ENCODE results near the gene BAZ2A. TPM values are rescaled to one million over a fixed set of nuclear protein-coding genes. Genes with fewer than 3 reads are reported as not detected.
A peak's percentile ranks its signal among the peaks of the same experiment; 100 is the strongest.
"Not testable (repeated sequence)": the region's sequence is repeated elsewhere in the genome, so short reads cannot be mapped to it uniquely, and the experiment has no call there.

The BAZ2A gene
- total RNA-seq, 2 donors from 2014 or later = 38.6 to 42.7 TPM

DNA sequence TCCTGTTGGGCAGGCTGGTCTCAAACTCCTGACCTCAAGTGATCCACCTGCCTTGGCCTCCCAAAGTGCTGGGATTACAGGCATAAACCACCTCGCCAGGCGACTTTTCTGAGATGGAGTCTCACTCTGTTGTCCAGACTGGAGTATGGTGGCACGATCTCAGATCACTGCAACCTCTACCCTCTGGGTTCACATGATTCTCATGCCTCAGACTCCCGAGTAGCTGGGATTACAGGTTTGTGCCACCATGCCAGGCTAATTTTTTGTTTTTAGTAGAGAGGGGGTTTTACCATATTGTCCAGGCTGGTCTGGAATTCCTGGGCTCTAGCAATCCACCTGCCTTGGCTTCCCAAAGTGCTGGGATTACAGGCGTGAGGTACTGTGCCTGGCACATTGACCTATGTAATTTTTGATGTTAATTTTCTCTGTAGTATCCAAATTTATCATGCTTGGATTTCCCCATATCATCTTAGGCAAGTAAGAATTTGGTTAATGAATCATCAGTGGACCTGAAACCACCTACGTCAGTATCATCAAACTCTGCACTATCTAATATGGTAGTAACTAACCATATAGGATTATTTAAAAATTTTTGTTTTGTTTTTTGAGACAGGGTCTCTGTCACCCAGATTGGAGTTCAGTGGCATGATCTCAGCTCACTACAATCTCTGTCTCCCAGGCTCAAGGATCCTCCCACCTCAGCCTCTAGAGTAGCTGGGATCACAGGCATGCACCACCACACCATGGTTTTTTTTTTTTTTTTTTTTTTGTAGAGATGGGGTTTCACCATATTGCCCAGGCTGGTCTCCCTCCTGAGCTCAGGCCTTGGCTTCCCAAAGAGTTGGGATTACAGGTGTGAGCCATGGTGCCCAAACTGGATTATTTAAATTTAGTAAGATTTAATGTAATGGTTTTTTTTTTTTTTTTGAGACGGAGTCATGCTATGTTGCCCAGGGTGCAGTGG is 27.6 kb upstream of the BAZ2A start:
- peaks cover 2% of the 10 kb centered on the region for H3K36me3 ChIP-seq
- TF ChIP-seq, protein P1, sequence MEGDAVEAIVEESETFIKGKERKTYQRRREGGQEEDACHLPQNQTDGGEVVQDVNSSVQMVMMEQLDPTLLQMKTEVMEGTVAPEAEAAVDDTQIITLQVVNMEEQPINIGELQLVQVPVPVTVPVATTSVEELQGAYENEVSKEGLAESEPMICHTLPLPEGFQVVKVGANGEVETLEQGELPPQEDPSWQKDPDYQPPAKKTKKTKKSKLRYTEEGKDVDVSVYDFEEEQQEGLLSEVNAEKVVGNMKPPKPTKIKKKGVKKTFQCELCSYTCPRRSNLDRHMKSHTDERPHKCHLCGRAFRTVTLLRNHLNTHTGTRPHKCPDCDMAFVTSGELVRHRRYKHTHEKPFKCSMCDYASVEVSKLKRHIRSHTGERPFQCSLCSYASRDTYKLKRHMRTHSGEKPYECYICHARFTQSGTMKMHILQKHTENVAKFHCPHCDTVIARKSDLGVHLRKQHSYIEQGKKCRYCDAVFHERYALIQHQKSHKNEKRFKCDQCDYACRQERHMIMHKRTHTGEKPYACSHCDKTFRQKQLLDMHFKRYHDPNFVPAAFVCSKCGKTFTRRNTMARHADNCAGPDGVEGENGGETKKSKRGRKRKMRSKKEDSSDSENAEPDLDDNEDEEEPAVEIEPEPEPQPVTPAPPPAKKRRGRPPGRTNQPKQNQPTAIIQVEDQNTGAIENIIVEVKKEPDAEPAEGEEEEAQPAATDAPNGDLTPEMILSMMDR (IDR thresholded peaks at IDR 0.05) = no peak
- H3K4me3 ChIP-seq = no peak overlapping the region
- H3K4me1 ChIP-seq = no peaks in the 10 kb centered on the region
- H3K9me3 ChIP-seq = peaks cover 0 to 9% of the 10 kb centered on the region in 2 donors
- no peaks in the 10 kb centered on the region for H3K27me3 ChIP-seq
- no peak overlapping the region for H3K27ac ChIP-seq
- no peak for DNase-seq (ENCODE audit: low spot score)

GRCh38 chr12:56653781-56654180 is 23.7 kb upstream of the BAZ2A start:
- not testable (repeated sequence) for H3K9me3 ChIP-seq; H3K36me3 ChIP-seq; H3K4me1 ChIP-seq; H3K27me3 ChIP-seq; H3K27ac ChIP-seq; H3K4me3 ChIP-seq; DNase-seq (ENCODE audit: low spot score)

GRCh38 chr12:56648023-56648422 is 17.9 kb upstream of the BAZ2A start:
- not testable (repeated sequence) for H3K27ac ChIP-seq; H3K4me3 ChIP-seq; H3K9me3 ChIP-seq; H3K27me3 ChIP-seq; DNase-seq (ENCODE audit: low spot score)
- H3K4me1 ChIP-seq = peaks cover 0 to 23% of the 10 kb centered on the region in 2 donors
- H3K36me3 ChIP-seq = peaks cover 18% of the 10 kb centered on the region

DNA sequence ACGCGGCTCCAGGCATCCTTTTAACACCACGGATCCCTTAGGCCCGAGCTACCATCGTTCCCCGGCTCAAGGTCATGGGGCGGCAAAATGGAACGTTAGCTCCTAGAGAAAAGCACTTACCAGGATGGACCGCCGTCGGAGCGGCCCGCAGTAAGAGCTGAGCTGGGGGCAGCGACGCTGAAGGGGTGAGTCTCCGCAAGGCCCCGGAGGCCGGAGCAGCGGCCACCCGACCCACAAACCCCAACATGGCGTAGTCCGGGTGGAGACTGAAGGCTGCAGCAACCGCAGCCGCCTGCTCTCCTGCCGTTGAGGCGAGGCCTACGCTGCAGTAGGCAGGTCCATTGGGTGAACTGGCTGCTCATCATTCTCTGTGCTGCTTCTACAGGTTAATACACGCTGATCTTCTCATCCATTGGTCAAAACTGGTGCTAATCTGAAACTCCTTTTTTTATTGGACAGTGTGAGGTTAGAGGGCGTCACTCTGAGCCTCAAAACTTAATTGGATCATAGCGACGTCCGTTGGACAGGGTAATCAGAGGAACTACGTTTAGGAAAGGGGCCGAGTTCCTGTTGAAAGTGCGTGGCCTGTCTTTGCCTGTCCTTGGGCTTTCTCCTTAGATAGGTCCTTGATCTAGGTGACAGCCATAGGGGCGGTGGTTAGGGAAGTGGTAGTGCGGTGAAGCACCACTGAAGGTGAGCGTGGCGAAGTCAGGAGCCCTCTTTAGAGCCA is 15.8 kb upstream of the BAZ2A start, which contains the start of gene ATP5F1B:
Gene ATP5F1B (minus strand): TSS at position 268 of the 730 bp plus-strand sequence. CDS start 21 bp downstream, at position 247.
- peaks cover 0 to 31% of the 10 kb centered on the region in 2 donors for H3K4me1 ChIP-seq
- TF ChIP-seq, protein P1 (IDR thresholded peaks at IDR 0.05) = no peak
- peak; percentile 98 for DNase-seq (ENCODE audit: low spot score)
- H3K27ac ChIP-seq = peak within 1 kb of the TSS; percentile 94 to 97
- peak within 1 kb of the TSS; percentile 93 to 100 for H3K4me3 ChIP-seq
- no peaks in the 10 kb centered on the region for H3K27me3 ChIP-seq
- H3K36me3 ChIP-seq = peaks cover 39% of the 10 kb centered on the region
- H3K9me3 ChIP-seq = no peaks in the 10 kb centered on the region

DNA sequence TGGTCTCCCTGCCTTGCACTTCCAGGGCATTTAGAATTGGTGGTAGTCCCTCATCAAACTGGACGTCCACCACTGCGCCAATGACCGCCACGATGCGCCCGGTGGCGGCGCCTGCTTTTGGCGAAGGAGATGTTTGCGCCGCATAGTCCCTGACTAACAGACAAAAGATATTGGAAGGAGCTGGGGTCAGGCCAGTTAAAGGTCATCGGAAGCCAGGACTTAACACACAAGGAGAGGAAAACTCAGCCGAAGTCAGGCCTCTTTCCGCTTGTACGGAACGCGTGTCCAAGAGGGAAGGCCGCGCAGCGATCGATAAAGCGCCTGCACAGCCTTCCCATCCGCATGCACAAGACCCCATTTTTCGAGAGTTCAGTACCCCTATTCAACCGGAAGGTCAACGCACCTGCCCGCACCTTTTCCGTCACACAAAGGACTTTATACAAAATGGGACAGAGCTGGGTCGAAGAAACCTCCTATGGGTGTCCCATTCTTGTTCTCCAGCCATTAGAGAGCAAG is 15.1 kb upstream of the BAZ2A start:
- H3K9me3 ChIP-seq = no peaks in the 10 kb centered on the region
- TF ChIP-seq, protein P1 (IDR thresholded peaks at IDR 0.05) = no peak
- peak overlapping the region; percentile 94 to 97 for H3K27ac ChIP-seq
- no peak for DNase-seq (ENCODE audit: low spot score)
- H3K4me1 ChIP-seq = peaks cover 0 to 32% of the 10 kb centered on the region in 2 donors
- H3K4me3 ChIP-seq = peak overlapping the region; percentile 93 to 100
- H3K27me3 ChIP-seq = no peaks in the 10 kb centered on the region
- peaks cover 46% of the 10 kb centered on the region for H3K36me3 ChIP-seq

- peaks cover 0 to 37% of the 10 kb centered on the region in 2 donors for H3K4me1 ChIP-seq
- H3K9me3 ChIP-seq = no peaks in the 10 kb centered on the region
- peaks cover 52% of the 10 kb centered on the region for H3K36me3 ChIP-seq
- no peak for DNase-seq (ENCODE audit: low spot score)
- TF ChIP-seq, protein P1 (IDR thresholded peaks at IDR 0.05) = no peak
- peak overlapping the region; percentile 93 to 100 for H3K4me3 ChIP-seq
- no peaks in the 10 kb centered on the region for H3K27me3 ChIP-seq
- peak overlapping the region; percentile 94 to 97 for H3K27ac ChIP-seq
These were observed 14.5 kb upstream of the BAZ2A start for GRCh38 chr12:56644654-56645053.
